WTC11 (cell line): Measurements from ENCODE around the gene IL16. TPM values are rescaled to one million over a fixed set of nuclear protein-coding genes. Genes with fewer than 3 reads are reported as not detected.
A peak's percentile ranks its signal among the peaks of the same experiment; 100 is the strongest.

Experiments used
- ATAC-seq: fragments of 200-7000 bp; cut with Tn5 transposase; 2 replicates; pipeline ENCODE4 v1.10.0; 2021; ENCODE audit warnings: mild to moderate bottlenecking, moderate library complexity
- CTCF ChIA-PET: fragments of 300-600 bp; sonication (Branson Sonifier 250); formaldehyde crosslinking; loops from one replicate; lab custom pipeline; 2021; ENCODE audit warnings: antibody characterized with exemption; lab: Charles Lee
- POLR2A ChIA-PET: fragments of 350-600 bp; sonication (Branson Sonifier 250); formaldehyde crosslinking; loops from one replicate; lab custom pipeline; 2021; ENCODE audit warnings: antibody characterized with exemption; lab: Charles Lee
- DNase-seq: peaks from one replicate; pipeline ENCODE4 v3.0.0; 2021; ENCODE audit warnings: low spot score
- H3K27ac Mint-ChIP-seq: 2 replicates; pipeline ENCODE4 v1.8.0; 2021; ENCODE audit warnings: mixed read lengths
- H3K27me3 Mint-ChIP-seq: 2 replicates; pipeline ENCODE4 v1.8.0; 2021; ENCODE audit warnings: low read depth, mild to moderate bottlenecking, moderate library complexity, mixed read lengths
- H3K36me3 Mint-ChIP-seq: 2 replicates; pipeline ENCODE4 v1.8.0; 2021; ENCODE audit warnings: mixed read lengths
- H3K4me1 Mint-ChIP-seq: 2 replicates; pipeline ENCODE4 v1.8.0; 2022; ENCODE audit warnings: mixed read lengths
- H3K4me3 Mint-ChIP-seq: 2 replicates; pipeline ENCODE4 v1.8.0; 2021; ENCODE audit warnings: mild to moderate bottlenecking, moderate library complexity, mixed read lengths
- H3K9me3 Mint-ChIP-seq: 2 replicates; pipeline ENCODE4 v1.8.0; 2021; ENCODE audit warnings: mixed read lengths
- E2F5 ChIP-seq: sonication (generic); formaldehyde crosslinking; IDR thresholded peaks from 2 replicates; pipeline ENCODE4 v1.8.1; 2022; ENCODE audit warnings: mild to moderate bottlenecking, moderate library complexity, missing genetic modification reagents
- ETV6 ChIP-seq: sonication (generic); formaldehyde crosslinking; IDR thresholded peaks from 2 replicates; pipeline ENCODE4 v1.8.1; 2022; ENCODE audit warnings: mild to moderate bottlenecking, missing genetic modification reagents
- IRF2 ChIP-seq: sonication (generic); formaldehyde crosslinking; IDR thresholded peaks from 2 replicates; pipeline ENCODE4 v1.8.0; 2022; ENCODE audit warnings: low read depth, missing genetic modification reagents, borderline replicate concordance
- KAT7 ChIP-seq: sonication (generic); formaldehyde crosslinking; IDR thresholded peaks from 2 replicates; pipeline ENCODE4 v1.8.1; 2023; ENCODE audit warnings: missing genetic modification reagents, mild to moderate bottlenecking, borderline replicate concordance
- MLX ChIP-seq: sonication (generic); formaldehyde crosslinking; IDR thresholded peaks from 2 replicates; pipeline ENCODE4 v1.8.1; 2023; ENCODE audit warnings: mild to moderate bottlenecking, missing genetic modification reagents, moderate library complexity
- MXD4 ChIP-seq: fragments of 250-450 bp; sonication (Bioruptor Pico); IDR thresholded peaks from 2 replicates; pipeline ENCODE4 v1.8.0; 2021; ENCODE audit warnings: mild to moderate bottlenecking, moderate library complexity, borderline replicate concordance
- NFATC4 ChIP-seq: fragments of 250-450 bp; sonication (Bioruptor Pico); IDR thresholded peaks from 2 replicates; pipeline ENCODE4 v1.9.0; 2021; ENCODE audit warnings: mild to moderate bottlenecking
- NR1H2 ChIP-seq: sonication (generic); formaldehyde crosslinking; IDR thresholded peaks from 2 replicates; pipeline ENCODE4 v1.9.0; 2021; ENCODE audit warnings: mild to moderate bottlenecking, moderate library complexity, missing genetic modification reagents
- PRRX2 ChIP-seq: fragments of 250-450 bp; sonication (Bioruptor Pico); IDR thresholded peaks from 2 replicates; pipeline ENCODE4 v1.8.0; 2021; ENCODE audit warnings: mild to moderate bottlenecking
- TCF7 ChIP-seq: sonication (generic); formaldehyde crosslinking; IDR thresholded peaks from 2 replicates; pipeline ENCODE4 v1.8.0; 2022; ENCODE audit warnings: mild to moderate bottlenecking, low read depth, missing genetic modification reagents, moderate library complexity
- TEAD4 ChIP-seq: sonication (generic); formaldehyde crosslinking; IDR thresholded peaks from 2 replicates; pipeline ENCODE4 v1.8.0; 2022; ENCODE audit warnings: mild to moderate bottlenecking, missing genetic modification reagents
- USF1 ChIP-seq: sonication (generic); formaldehyde crosslinking; IDR thresholded peaks from 2 replicates; pipeline ENCODE4 v1.8.0; 2022; ENCODE audit warnings: mild to moderate bottlenecking, missing genetic modification reagents
- ZNF121 ChIP-seq: sonication (generic); formaldehyde crosslinking; IDR thresholded peaks from 2 replicates; pipeline ENCODE4 v1.8.0; 2023; ENCODE audit warnings: missing genetic modification reagents
- ZNF232 ChIP-seq: sonication (generic); formaldehyde crosslinking; IDR thresholded peaks from 2 replicates; pipeline ENCODE4 v1.8.0; 2022; ENCODE audit warnings: mild to moderate bottlenecking, missing genetic modification reagents
- ZNF317 ChIP-seq: sonication (generic); formaldehyde crosslinking; IDR thresholded peaks from 2 replicates; pipeline ENCODE4 v1.8.1; 2023; ENCODE audit warnings: low read depth, mild to moderate bottlenecking, moderate library complexity, missing genetic modification reagents, borderline replicate concordance
- ZNF416 ChIP-seq: fragments of 250-450 bp; sonication (Bioruptor Pico); IDR thresholded peaks from 2 replicates; pipeline ENCODE4 v1.9.0; 2021; ENCODE audit warnings: mild to moderate bottlenecking, inconsistent platforms
- ZNF423 ChIP-seq: fragments of 250-450 bp; sonication (Bioruptor Pico); IDR thresholded peaks from 2 replicates; pipeline ENCODE4 v2.1.2; 2022; ENCODE audit warnings: mild to moderate bottlenecking, moderate library complexity
- total RNA-seq: library from RNA; stranded (reverse); gene quantifications from 3 replicates; pipeline ENCODE4 v1.2.3, GENCODE V29; 2021
- TF ChIP-seq, protein P1 (sequence below): sonication (generic); formaldehyde crosslinking; IDR thresholded peaks from 2 replicates; pipeline ENCODE4 v1.8.1; 2023; ENCODE audit warnings: mild to moderate bottlenecking, missing genetic modification reagents
- TF ChIP-seq, protein P2 (sequence below): sonication (generic); formaldehyde crosslinking; IDR thresholded peaks from 2 replicates; pipeline ENCODE4 v1.8.0; 2023; ENCODE audit warnings: missing genetic modification reagents
- TF ChIP-seq, protein P3 (sequence below): sonication (generic); formaldehyde crosslinking; IDR thresholded peaks from 2 replicates; pipeline ENCODE4 v1.8.0; 2023; ENCODE audit warnings: missing genetic modification reagents, mild to moderate bottlenecking, borderline replicate concordance
- TF ChIP-seq, protein P4 (sequence below): sonication (generic); formaldehyde crosslinking; IDR thresholded peaks from 2 replicates; pipeline ENCODE4 v1.8.1; 2023; ENCODE audit warnings: mild to moderate bottlenecking, missing genetic modification reagents, moderate library complexity

Gene IL16
- total RNA-seq, 1 experiment from 2014 or later = 0.61 TPM

DNA sequence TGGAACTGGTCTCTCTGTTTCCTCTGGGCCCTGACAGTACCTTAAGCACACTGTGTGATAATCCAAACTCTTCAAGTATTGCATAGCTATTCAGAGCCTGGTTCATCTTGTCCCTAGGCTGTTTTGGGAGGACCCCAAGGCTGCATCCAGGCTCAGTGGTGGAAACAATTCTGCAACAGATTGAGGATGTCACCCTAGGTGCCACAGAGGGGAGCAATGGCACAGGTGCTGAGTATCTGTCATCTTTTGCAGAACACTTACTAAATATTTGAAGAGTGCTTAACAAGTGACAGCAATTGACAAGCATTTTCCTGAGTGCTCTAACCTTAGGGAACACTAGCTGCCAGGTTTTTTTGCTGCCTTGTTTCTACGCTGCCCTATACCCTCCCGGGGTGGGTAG lies 99.5 kb downstream of the IL16 start:
- no peak for DNase-seq
- H3K27me3 Mint-ChIP-seq = peaks cover 8% of the 10 kb centered on the region
- ATAC-seq = no peak
- H3K4me1 Mint-ChIP-seq = peaks cover 25% of the 10 kb centered on the region
- no peak overlapping the region for H3K27ac Mint-ChIP-seq
- no peak for TF ChIP-seq ZNF121 (CRISPR knock-in tag)
- TF ChIP-seq ZNF416 (CRISPR knock-in tag) = no peak
- TF ChIP-seq, protein P1, sequence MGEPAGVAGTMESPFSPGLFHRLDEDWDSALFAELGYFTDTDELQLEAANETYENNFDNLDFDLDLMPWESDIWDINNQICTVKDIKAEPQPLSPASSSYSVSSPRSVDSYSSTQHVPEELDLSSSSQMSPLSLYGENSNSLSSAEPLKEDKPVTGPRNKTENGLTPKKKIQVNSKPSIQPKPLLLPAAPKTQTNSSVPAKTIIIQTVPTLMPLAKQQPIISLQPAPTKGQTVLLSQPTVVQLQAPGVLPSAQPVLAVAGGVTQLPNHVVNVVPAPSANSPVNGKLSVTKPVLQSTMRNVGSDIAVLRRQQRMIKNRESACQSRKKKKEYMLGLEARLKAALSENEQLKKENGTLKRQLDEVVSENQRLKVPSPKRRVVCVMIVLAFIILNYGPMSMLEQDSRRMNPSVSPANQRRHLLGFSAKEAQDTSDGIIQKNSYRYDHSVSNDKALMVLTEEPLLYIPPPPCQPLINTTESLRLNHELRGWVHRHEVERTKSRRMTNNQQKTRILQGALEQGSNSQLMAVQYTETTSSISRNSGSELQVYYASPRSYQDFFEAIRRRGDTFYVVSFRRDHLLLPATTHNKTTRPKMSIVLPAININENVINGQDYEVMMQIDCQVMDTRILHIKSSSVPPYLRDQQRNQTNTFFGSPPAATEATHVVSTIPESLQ = no peak
- TF ChIP-seq, protein P2, sequence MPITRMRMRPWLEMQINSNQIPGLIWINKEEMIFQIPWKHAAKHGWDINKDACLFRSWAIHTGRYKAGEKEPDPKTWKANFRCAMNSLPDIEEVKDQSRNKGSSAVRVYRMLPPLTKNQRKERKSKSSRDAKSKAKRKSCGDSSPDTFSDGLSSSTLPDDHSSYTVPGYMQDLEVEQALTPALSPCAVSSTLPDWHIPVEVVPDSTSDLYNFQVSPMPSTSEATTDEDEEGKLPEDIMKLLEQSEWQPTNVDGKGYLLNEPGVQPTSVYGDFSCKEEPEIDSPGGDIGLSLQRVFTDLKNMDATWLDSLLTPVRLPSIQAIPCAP (CRISPR knock-in tag) = no peak
- no peak for TF ChIP-seq ZNF317 (CRISPR knock-in tag)
- TF ChIP-seq E2F5 (CRISPR knock-in tag) = no peak
- TF ChIP-seq TCF7 (CRISPR knock-in tag) = no peak
- no peak for TF ChIP-seq TEAD4 (CRISPR knock-in tag)
- TF ChIP-seq ZNF232 (CRISPR knock-in tag) = no peak
- no peak for TF ChIP-seq KAT7 (CRISPR knock-in tag)
- no peak for TF ChIP-seq PRRX2 (CRISPR knock-in tag)
- TF ChIP-seq USF1 (CRISPR knock-in tag) = no peak
- no peak for TF ChIP-seq NFATC4 (CRISPR knock-in tag)
- TF ChIP-seq, protein P3, sequence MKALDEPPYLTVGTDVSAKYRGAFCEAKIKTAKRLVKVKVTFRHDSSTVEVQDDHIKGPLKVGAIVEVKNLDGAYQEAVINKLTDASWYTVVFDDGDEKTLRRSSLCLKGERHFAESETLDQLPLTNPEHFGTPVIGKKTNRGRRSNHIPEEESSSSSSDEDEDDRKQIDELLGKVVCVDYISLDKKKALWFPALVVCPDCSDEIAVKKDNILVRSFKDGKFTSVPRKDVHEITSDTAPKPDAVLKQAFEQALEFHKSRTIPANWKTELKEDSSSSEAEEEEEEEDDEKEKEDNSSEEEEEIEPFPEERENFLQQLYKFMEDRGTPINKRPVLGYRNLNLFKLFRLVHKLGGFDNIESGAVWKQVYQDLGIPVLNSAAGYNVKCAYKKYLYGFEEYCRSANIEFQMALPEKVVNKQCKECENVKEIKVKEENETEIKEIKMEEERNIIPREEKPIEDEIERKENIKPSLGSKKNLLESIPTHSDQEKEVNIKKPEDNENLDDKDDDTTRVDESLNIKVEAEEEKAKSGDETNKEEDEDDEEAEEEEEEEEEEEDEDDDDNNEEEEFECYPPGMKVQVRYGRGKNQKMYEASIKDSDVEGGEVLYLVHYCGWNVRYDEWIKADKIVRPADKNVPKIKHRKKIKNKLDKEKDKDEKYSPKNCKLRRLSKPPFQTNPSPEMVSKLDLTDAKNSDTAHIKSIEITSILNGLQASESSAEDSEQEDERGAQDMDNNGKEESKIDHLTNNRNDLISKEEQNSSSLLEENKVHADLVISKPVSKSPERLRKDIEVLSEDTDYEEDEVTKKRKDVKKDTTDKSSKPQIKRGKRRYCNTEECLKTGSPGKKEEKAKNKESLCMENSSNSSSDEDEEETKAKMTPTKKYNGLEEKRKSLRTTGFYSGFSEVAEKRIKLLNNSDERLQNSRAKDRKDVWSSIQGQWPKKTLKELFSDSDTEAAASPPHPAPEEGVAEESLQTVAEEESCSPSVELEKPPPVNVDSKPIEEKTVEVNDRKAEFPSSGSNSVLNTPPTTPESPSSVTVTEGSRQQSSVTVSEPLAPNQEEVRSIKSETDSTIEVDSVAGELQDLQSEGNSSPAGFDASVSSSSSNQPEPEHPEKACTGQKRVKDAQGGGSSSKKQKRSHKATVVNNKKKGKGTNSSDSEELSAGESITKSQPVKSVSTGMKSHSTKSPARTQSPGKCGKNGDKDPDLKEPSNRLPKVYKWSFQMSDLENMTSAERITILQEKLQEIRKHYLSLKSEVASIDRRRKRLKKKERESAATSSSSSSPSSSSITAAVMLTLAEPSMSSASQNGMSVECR (CRISPR knock-in tag) = no peak
- no peak for TF ChIP-seq IRF2 (CRISPR knock-in tag)
- no peak for TF ChIP-seq MXD4 (CRISPR knock-in tag)
- CTCF ChIA-PET = interaction anchor here (1.2 to 2.9 kb wide), 3 partner anchors 21 to 30 kb away, joined by 5 to 13 read pairs (median 7); no protein-coding TSS in a partner anchor
- no peak overlapping the region for H3K4me3 Mint-ChIP-seq
- no peaks in the 10 kb centered on the region for H3K9me3 Mint-ChIP-seq
- no peaks in the 10 kb centered on the region for H3K36me3 Mint-ChIP-seq
- POLR2A ChIA-PET = no interaction called here

DNA sequence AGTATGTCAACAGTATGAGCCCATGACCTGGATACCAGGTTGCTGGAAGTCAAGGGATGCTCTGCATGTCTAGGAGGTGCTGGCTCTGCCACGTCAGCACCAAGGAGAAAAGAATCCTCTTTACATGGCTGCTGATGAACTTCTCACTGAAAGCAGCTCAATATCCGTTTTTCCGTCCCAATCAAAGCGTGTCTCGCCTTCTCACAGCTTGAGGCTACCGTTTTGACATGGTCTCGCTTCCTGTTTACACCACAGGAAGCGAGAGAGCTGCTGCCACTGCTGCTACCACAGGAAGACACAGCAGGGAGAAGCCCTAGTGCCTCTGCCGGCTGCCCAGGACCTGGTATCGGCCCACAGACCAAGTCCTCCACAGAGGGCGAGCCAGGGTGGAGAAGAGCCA lies 100.0 kb downstream of the IL16 start:
- ChIA-PET POLR2A (no interaction called here), CTCF (interaction anchor here (1.1 to 1.7 kb wide), 3 partner anchors 21 to 31 kb away, joined by 3 to 7 read pairs (median 5); partner anchors contain the start of gene STARD5)

More for the DNA sequence above, 100.0 kb downstream of the IL16 start:
- peaks cover 8% of the 10 kb centered on the region for H3K27me3 Mint-ChIP-seq
- TF ChIP-seq ZNF423 (CRISPR knock-in tag) = no peak
- TF ChIP-seq, protein P4, sequence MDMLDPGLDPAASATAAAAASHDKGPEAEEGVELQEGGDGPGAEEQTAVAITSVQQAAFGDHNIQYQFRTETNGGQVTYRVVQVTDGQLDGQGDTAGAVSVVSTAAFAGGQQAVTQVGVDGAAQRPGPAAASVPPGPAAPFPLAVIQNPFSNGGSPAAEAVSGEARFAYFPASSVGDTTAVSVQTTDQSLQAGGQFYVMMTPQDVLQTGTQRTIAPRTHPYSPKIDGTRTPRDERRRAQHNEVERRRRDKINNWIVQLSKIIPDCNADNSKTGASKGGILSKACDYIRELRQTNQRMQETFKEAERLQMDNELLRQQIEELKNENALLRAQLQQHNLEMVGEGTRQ = no peak
- no peak for TF ChIP-seq MLX (CRISPR knock-in tag)
- TF ChIP-seq ETV6 (CRISPR knock-in tag) = no peak
- TF ChIP-seq NFATC4 (CRISPR knock-in tag) = no peak
- no peak for TF ChIP-seq TEAD4 (CRISPR knock-in tag)
- no peak for TF ChIP-seq NR1H2 (CRISPR knock-in tag)
- ATAC-seq (peak; percentile 32; the same call in 1 of the 2 replicates), DNase-seq (no peak)
- no peak overlapping the region for H3K4me3 Mint-ChIP-seq
- peaks cover 25% of the 10 kb centered on the region for H3K4me1 Mint-ChIP-seq
- H3K9me3 Mint-ChIP-seq = no peaks in the 10 kb centered on the region
- no peaks in the 10 kb centered on the region for H3K36me3 Mint-ChIP-seq
- no peak overlapping the region for H3K27ac Mint-ChIP-seq
